ENCODE measurements around the gene CADPS2.

CADPS2 gene

DNA sequence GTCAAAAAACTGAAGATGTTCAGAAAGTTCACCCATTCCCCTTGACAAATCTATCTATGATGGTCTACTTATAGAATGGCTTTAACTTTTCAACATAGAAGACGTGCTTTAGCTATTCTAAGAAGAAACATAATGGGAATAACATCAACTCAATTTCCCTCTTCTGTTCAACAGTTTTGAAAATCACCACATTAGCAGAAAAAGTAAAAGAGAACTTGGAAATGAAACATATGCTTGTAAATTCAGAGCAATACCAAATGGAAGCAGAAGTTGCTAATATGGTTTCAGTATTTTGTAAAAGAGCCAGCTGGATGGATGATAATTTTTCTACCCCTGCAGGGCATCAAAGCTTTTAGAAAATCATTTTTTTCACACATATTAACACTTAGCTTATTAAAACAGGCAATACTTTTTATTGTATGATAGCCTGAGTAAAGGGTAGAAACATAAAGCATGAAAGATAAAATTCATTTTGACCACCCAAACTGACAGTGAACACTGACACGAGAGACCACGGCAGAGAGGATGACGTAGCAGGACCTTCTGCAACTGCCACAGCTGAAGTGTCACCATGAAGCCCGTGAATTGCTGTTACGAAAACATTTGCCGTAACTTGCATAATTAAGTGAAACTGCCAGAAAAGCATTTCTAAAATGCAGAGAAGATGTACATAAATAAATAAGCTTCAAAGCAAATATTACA is 542.5 kb downstream of the CADPS2 start:
- no peak for TF ChIP-seq CTCF (IDR thresholded peaks at IDR 0.05; ENCODE audit: low read depth, low read length)

DNA sequence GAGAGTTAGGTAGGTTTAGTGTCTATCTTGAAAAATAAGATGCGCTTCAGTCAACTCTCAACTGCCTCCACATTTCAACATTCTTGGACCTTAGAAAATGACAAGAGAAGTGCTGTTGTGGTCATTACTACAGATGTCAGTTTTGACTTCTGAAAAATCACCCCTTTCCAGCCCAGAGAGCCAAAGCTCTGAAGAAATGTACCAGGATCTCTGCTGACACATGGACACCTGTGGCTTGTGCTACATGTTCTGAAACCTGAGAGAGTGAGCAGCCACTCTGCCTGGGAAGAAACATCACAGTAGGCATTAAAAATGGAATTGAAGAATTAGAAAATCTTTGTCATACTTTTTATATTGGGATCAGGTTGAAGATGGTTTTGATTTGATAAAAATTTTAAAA is 545.8 kb downstream of the CADPS2 start:
- DNase-seq (ENCODE audit: extremely low read depth, low read depth), result no peak
- no peak for TF ChIP-seq CTCF (IDR thresholded peaks at IDR 0.05; ENCODE audit: low read depth, low read length)

More for the DNA sequence above, 542.5 kb downstream of the CADPS2 start:
- no peak for DNase-seq (ENCODE audit: extremely low read depth, low read depth)

GRCh38 chr7:122339145-122339904 is 546.9 kb downstream of the CADPS2 start:
- TF ChIP-seq CTCF (IDR thresholded peaks at IDR 0.05; ENCODE audit: low read depth, low read length), result no peak
- no peak for DNase-seq (ENCODE audit: extremely low read depth, low read depth)

GRCh38 chr7:122337011-122337410 is 549.2 kb downstream of the CADPS2 start:
- DNase-seq (ENCODE audit: extremely low read depth, low read depth), result no peak
- TF ChIP-seq CTCF (IDR thresholded peaks at IDR 0.05; ENCODE audit: low read depth, low read length), result no peak

GRCh38 chr7:122329145-122329802 is 557.0 kb downstream of the CADPS2 start:
- no peak for TF ChIP-seq CTCF (IDR thresholded peaks at IDR 0.05; ENCODE audit: low read depth, low read length)
- DNase-seq (ENCODE audit: extremely low read depth, low read depth), result no peak

DNA sequence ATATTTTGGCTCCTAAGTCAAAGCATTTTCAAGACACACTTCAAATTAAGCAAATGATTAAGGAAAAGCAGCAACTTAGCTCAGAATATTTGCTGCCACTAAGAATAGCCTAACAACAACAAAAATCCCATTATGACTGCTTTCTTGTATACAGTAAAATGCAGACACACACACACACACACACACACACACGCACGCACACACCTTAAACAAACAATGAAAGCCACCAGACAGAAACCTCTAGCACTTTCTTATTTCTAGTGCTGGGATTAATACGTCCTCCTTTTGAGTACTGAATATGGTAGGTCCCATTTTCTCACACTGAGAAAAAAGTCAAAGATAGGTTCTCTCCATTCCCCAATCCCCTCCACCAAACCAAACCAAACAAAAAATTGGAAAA is 558.3 kb downstream of the CADPS2 start:
- TF ChIP-seq CTCF (IDR thresholded peaks at IDR 0.05; ENCODE audit: low read depth, low read length), result no peak
- DNase-seq (ENCODE audit: extremely low read depth, low read depth), result no peak

Measured in AG09319 (cell line).